Naive B cell (primary cell): Measurements from ENCODE around the gene BSG. TPM values are rescaled to one million over a fixed set of nuclear protein-coding genes. Genes with fewer than 3 reads are reported as not detected.

Experiments used
- ATAC-seq, 2 donors: fragments of 150-1000 bp; cut with Tn5 transposase; 2 replicates each; pipeline ENCODE4 v1.10.0; 2021; ENCODE audit warnings: low read depth in 2 of 2, mild to moderate bottlenecking in 2 of 2, moderate library complexity in 2 of 2
- DNase-seq: peaks from one replicate; pipeline ENCODE4 v3.0.0; 2022
- H3K27ac Mint-ChIP-seq, 6 donors: one replicate each; pipeline ENCODE4 v1.8.0; 2020 to 2022; ENCODE audit warnings: mild to moderate bottlenecking in 6 of 6, mixed read lengths in 6 of 6, moderate library complexity in 5 of 6, inconsistent platforms in 2 of 6
- H3K27me3 Mint-ChIP-seq, 3 donors: one replicate each; pipeline ENCODE4 v1.8.0; 2021 to 2022; ENCODE audit warnings: mixed read lengths in 3 of 3, mild to moderate bottlenecking in 1 of 3
- H3K36me3 Mint-ChIP-seq, 2 donors: one replicate each; pipeline ENCODE4 v1.8.0; 2020 to 2022; ENCODE audit warnings: mixed read lengths in 2 of 2, inconsistent platforms in 1 of 2, mild to moderate bottlenecking in 1 of 2
- H3K4me1 Mint-ChIP-seq, 3 donors: one replicate each; pipeline ENCODE4 v1.8.0; 2020 to 2022; ENCODE audit warnings: mixed read lengths in 3 of 3, inconsistent platforms in 1 of 3, mild to moderate bottlenecking in 1 of 3, moderate library complexity in 1 of 3
- H3K4me3 Mint-ChIP-seq, 8 donors: one replicate each; pipeline ENCODE4 v1.8.0; 2020 to 2022; ENCODE audit warnings: mild to moderate bottlenecking in 8 of 8, mixed read lengths in 8 of 8, moderate library complexity in 8 of 8, inconsistent platforms in 2 of 8
- H3K9me3 Mint-ChIP-seq, 7 donors: one replicate each; pipeline ENCODE4 v1.8.0; 2020 to 2022; ENCODE audit warnings: mixed read lengths in 7 of 7, mild to moderate bottlenecking in 5 of 7, inconsistent platforms in 2 of 7, moderate library complexity in 1 of 7
- polyA plus RNA-seq, 6 donors: library from polyadenylated mRNA; unstranded; fragments of 300-500 nt; fragmentation: Illumina TruSeq; gene quantifications; one replicate each; pipeline ENCODE4 v1.2.3, GENCODE V29; 2021; ENCODE audit warnings: low read depth in 6 of 6

Gene BSG
- polyA plus RNA-seq, 6 donors from 2014 or later, result 205 to 270 (median 235) TPM

DNA sequence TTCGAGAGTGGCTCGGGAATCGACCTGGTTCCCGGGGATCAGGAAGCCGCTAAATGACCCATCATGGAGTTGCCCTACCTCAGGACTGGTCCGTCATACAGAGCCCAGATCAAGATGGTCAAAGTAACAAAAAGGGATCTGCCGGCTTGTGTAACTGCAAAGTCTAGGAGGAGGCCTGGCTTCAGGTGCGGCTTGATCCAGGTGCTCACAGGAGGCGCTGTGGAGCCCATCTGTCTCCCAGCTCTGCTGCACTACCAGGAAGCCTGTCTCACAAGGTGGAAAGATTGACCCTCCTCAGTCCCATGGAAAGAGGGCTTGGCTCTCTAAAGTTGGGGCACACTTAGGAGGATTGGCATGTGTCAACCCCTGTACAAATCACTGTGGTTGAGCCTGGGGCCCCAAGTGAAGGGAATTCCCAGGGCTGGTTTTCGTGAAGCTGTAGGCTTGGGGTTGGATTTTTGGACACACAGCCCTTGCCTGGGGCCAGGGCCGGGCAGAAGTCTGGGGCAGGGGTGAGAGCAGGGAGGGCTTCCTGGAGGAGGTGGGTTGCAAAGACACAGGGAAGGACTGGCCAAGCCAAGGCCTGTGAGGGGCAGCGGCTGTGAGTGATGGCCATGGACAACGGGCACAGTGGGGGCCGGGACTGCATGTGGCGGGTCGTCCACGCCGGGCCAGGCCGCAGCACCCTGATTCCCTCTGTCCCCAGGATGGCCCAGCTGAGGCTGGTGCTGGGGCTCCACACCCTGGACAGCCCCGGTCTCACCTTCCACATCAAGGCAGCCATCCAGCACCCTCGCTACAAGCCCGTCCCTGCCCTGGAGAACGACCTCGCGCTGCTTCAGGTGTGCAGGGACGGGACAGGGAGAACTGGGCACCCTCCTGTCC lies 24.3 kb upstream of the BSG start:
- no peak for ATAC-seq
- Mint-ChIP-seq H3K9me3 (no peaks in the 10 kb centered on the region), H3K27ac (no peak overlapping the region), H3K27me3 (peaks cover 0 to 10% (median 0%) of the 10 kb centered on the region in 3 donors), H3K36me3 (no peaks in the 10 kb centered on the region), H3K4me3 (no peak overlapping the region), H3K4me1 (peaks cover 0 to 5% (median 2%) of the 10 kb centered on the region in 3 donors)
- DNase-seq, result no peak

DNA sequence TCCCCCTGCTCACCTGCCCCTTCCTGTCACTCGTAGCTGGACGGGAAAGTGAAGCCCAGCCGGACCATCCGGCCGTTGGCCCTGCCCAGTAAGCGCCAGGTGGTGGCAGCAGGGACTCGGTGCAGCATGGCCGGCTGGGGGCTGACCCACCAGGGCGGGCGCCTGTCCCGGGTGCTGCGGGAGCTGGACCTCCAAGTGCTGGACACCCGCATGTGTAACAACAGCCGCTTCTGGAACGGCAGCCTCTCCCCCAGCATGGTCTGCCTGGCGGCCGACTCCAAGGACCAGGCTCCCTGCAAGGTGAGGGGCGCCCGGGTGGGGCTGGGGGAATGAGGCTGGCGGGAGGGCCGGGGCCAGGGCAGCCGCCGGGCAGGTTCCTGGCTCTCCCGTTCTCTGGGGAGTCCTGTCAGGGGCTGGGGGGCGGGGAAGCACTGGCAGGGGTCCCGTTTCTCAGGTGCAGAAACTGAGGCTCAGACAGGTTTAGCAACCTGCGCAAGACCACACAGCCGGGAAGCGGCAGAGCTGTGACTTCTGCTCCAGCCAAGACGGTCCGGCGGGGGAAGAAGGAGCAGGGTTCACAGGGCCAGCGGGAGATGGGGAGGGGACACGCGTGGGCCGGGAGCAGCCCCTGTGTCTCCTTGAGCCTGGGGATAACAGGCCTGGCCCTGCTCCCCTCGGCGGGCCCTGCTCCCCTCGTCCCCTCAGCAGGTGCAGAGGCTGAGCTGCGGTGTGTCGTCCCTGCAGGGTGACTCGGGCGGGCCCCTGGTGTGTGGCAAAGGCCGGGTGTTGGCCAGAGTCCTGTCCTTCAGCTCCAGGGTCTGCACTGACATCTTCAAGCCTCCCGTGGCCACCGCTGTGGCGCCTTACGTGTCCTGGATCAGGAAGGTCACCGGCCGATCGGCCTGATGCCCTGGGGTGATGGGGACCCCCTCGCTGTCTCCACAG lies 23.2 kb upstream of the BSG start:
- DNase-seq (no peak), ATAC-seq (no peak)
- no peaks in the 10 kb centered on the region for H3K36me3 Mint-ChIP-seq
- peaks cover 0 to 10% (median 0%) of the 10 kb centered on the region in 3 donors for H3K27me3 Mint-ChIP-seq
- H3K4me3 Mint-ChIP-seq, result no peak overlapping the region
- peaks cover 0 to 5% (median 2%) of the 10 kb centered on the region in 3 donors for H3K4me1 Mint-ChIP-seq
- H3K9me3 Mint-ChIP-seq, result no peaks in the 10 kb centered on the region
- no peak overlapping the region for H3K27ac Mint-ChIP-seq

DNA sequence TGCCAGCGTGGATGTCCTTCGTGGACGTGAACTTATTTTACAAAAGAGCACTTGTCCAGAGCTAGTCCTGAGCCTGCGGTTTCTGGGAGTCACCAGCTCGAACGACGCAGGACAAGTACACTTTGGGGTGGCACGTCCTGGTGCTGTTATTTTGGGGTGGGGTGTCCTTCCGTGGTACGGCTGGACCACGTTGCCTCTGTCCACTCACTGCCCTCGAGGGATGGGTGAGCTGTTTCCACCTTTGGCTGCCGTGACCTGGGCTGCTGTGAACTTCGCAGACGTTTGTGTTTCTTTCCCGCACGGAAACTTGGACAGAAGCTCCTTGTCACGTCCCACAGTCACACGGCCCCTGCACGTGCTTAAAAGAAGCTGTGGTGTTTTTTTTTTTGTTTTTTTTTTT lies 17.6 kb upstream of the BSG start:
- DNase-seq, result no peak
- no peak overlapping the region for H3K4me3 Mint-ChIP-seq
- H3K36me3 Mint-ChIP-seq, result no peaks in the 10 kb centered on the region

DNA sequence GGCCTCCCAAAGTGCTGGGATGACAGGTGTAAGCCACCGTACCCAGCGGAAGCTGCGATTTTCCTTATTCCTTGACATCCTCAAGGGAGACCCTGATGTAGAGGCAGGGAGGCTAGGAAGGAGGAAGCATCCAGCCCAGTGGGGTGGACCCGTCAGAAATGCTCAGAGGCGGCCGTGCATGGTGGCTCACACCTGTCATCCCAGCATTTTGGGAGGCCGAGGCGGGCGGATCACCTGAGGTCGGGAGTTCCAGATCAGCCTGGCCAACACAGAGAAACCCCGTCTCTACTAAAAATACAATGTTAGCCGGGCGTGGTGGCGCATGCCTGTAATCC lies 17.0 kb upstream of the BSG start:
- Mint-ChIP-seq H3K27ac (no peak overlapping the region), H3K4me3 (no peak overlapping the region), H3K4me1 (no peaks in the 10 kb centered on the region), H3K27me3 (peaks cover 0 to 15% (median 0%) of the 10 kb centered on the region in 3 donors), H3K9me3 (no peaks in the 10 kb centered on the region), H3K36me3 (no peaks in the 10 kb centered on the region)
- DNase-seq (no peak), ATAC-seq (no peak)

More for the DNA sequence above, 17.6 kb upstream of the BSG start:
- H3K27ac Mint-ChIP-seq, result no peak overlapping the region
- no peaks in the 10 kb centered on the region for H3K4me1 Mint-ChIP-seq
- no peaks in the 10 kb centered on the region for H3K9me3 Mint-ChIP-seq
- H3K27me3 Mint-ChIP-seq, result peaks cover 0 to 14% (median 0%) of the 10 kb centered on the region in 3 donors
- no peak for ATAC-seq

DNA sequence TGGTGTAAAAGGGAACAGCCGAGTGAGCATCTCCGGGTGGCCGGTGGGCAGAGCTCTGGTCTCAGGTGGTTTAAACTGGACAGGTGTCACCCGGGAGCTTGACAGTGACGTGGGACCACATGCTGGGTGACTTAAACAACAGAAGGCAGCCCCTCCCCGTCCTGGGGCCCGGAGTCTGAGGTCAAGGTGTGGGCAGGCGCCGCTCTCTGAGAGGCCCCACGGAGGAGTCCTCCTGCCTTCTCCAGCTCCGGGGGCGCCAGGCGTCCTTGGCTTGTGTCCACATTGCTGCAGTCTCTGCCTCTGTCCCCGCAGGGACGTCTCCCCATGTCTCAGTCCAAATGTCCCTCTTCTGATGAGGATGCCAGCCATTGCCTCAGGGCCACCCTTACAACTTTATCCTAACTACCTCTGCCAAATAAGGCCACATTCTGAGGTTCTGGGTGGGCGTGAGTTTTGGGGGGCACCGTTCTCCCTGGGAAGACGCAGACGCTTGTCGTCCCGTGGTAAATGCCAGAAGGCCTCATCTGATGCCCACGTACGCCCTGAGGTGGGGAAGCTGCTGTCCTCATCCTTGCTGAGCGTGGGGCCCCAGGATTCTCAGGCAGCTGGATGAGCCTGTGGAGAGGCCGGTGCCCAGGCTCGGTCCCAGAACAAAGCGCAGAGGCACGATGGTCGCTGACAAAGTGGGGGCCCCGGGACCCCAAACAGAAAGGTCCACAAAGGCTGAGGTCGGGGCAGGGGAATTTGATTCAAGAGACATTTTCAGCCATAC lies 15.6 kb upstream of the BSG start:
- H3K4me1 Mint-ChIP-seq, result no peaks in the 10 kb centered on the region
- ATAC-seq (no peak), DNase-seq (no peak)
- H3K9me3 Mint-ChIP-seq, result no peaks in the 10 kb centered on the region
- H3K27me3 Mint-ChIP-seq, result peaks cover 0 to 15% (median 0%) of the 10 kb centered on the region in 3 donors
- H3K36me3 Mint-ChIP-seq, result no peaks in the 10 kb centered on the region
- H3K27ac Mint-ChIP-seq, result no peak overlapping the region
- H3K4me3 Mint-ChIP-seq, result no peak overlapping the region

DNA sequence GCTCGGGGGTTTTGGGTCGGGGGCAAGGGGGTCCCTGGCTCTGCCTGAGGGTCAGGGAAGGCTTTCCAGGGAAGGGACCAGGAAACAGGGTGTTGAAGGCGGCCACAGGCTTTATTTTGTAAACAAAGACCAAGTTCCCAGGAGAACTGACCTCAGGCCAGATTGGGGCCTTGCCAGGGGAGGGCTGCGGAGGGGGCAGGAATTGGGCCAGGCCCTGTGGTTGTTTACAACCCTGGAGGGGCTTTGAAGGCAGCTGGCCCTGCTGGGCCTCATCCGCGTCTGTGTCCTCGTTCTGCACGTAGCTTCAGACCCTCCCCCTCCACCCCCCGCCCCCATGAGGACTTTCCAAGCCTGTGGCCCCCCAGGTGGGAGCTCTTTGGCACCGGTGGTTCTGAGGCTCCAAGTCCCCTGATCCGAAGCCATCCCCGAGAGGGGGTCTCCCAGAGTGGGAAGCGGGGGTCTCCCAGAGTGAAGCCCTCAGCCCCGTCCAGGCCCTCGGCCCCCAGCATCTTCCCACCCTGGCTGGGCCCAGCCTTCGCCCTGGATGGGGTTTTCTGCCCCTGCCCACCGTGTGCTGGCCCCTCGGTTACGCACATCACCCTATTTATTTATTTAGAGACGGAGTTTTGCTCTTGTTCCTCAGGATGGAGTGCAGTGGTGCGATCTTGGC lies 13.5 kb upstream of the BSG start:
- H3K27ac Mint-ChIP-seq, result no peak overlapping the region
- H3K4me3 Mint-ChIP-seq, result no peak overlapping the region
- ATAC-seq, result no peak
- H3K4me1 Mint-ChIP-seq, result no peaks in the 10 kb centered on the region
- DNase-seq, result no peak
- no peaks in the 10 kb centered on the region for H3K36me3 Mint-ChIP-seq
- H3K27me3 Mint-ChIP-seq, result peaks cover 0 to 15% (median 0%) of the 10 kb centered on the region in 3 donors
- no peaks in the 10 kb centered on the region for H3K9me3 Mint-ChIP-seq

DNA sequence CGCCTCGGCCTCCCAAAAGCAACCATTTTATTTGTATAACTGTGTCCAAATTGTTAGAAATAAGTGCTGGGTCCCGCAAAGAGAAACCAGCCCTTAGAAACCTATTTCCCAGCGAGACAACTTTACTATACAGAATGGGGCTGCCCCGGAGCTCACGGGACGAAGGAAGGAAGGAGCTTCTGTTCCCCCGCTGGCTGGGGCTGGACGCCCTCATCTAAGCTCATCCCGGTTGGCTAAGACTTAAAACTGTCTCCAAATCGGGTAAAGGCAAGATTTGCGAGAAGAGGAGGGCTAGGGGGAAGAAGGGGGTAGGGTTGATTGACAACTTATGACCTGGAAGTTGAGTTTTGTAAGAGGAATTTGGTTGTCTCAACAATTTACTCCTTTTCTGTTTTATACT lies 12.3 kb upstream of the BSG start:
- H3K27me3 Mint-ChIP-seq, result peaks cover 0 to 15% (median 0%) of the 10 kb centered on the region in 3 donors
- H3K4me1 Mint-ChIP-seq, result no peaks in the 10 kb centered on the region
- DNase-seq (no peak), ATAC-seq (no peak)
- H3K4me3 Mint-ChIP-seq, result no peak overlapping the region
- no peaks in the 10 kb centered on the region for H3K36me3 Mint-ChIP-seq
- no peaks in the 10 kb centered on the region for H3K9me3 Mint-ChIP-seq
- no peak overlapping the region for H3K27ac Mint-ChIP-seq

DNA sequence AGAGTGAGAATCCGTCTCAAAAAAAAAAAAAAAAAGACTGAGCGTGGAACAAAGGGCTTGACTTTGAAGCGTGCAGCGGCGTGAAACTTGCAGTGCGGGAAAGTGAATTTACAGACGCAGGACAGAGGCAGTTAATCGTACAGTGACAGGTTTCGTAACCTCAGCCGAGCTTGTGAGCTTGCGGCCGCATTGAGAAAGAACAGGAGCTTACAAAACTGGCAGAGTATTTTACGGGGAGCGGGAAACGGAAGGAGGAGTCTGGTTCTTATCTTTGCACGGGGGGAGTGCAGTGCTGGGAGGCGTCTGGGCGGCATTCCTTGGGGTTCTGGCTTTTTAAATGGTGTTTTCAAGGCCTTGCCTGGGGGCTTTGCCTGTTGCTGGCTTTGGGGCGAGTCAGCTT lies 6.0 kb upstream of the BSG start:
- Mint-ChIP-seq H3K27me3 (no peaks in the 10 kb centered on the region), H3K27ac (peak overlapping the region in 1 of 6 donors; percentile 44), H3K4me1 (peaks cover 7 to 10% (median 8%) of the 10 kb centered on the region in 3 donors), H3K36me3 (no peaks in the 10 kb centered on the region), H3K4me3 (peak overlapping the region in 2 of 8 donors; percentile 0 to 19), H3K9me3 (no peaks in the 10 kb centered on the region)
- no peak for DNase-seq
- no peak for ATAC-seq

DNA sequence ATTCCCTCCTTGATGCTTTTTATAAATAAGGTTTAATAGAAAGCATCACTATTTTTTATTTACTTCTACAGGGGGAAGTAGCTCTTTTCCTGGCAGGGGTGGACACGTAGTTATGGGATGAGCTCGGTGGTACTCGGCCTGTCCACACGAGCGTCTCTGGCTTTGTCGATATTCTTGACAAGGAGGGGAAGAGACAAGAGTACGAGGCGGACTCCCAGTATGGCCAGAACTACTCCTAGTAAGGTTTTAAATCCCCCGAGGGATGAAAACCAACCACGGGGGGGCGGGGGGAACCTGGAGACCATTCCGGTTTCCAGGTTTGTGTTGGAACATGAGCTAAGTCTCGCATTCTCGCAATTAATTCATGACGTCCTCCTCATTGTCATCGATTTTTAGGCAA lies 5.6 kb upstream of the BSG start:
- Mint-ChIP-seq H3K4me1 (peaks cover 7 to 13% (median 10%) of the 10 kb centered on the region in 3 donors), H3K9me3 (no peaks in the 10 kb centered on the region), H3K27me3 (no peaks in the 10 kb centered on the region), H3K4me3 (peak overlapping the region in 1 of 8 donors; percentile 0), H3K27ac (peak overlapping the region in 1 of 6 donors; percentile 44), H3K36me3 (no peaks in the 10 kb centered on the region)
- DNase-seq, result no peak
- ATAC-seq, result no peak

DNA sequence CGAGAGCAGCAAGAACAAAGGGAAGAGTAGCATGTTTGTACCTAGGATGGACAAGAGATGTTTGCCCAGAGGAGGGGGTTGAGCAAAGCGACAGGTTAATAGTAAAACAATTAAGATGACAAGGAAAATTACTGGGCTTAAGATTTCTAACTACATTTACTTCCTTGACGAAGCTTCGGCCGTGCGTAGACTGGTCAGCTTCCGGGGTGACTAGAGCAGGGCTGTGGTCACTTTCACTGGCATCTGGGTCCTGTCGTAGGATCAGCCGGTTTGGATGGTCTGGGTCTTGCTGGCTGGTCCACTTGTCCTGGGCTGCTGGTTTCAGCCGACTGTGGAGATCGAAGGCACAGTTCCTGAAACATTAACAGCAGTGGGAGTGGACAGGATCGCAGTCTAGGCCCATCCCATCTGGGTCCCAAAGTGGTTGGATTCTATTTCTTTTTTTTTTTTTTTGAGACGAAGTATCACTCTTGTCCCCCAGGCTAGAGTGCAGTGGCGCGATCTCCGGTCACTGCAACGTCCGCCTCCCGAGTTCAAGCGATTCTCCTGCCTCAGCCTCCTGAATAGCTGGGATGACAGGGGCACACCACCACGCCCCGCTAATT lies 5.0 kb upstream of the BSG start:
- no peak for ATAC-seq
- Mint-ChIP-seq H3K9me3 (no peaks in the 10 kb centered on the region), H3K27ac (peak overlapping the region in 1 of 6 donors; percentile 10), H3K4me3 (peak overlapping the region in 2 of 8 donors; percentile 0 to 37), H3K27me3 (no peaks in the 10 kb centered on the region), H3K36me3 (no peaks in the 10 kb centered on the region), H3K4me1 (peaks cover 12 to 15% (median 13%) of the 10 kb centered on the region in 3 donors)
- DNase-seq, result no peak

DNA sequence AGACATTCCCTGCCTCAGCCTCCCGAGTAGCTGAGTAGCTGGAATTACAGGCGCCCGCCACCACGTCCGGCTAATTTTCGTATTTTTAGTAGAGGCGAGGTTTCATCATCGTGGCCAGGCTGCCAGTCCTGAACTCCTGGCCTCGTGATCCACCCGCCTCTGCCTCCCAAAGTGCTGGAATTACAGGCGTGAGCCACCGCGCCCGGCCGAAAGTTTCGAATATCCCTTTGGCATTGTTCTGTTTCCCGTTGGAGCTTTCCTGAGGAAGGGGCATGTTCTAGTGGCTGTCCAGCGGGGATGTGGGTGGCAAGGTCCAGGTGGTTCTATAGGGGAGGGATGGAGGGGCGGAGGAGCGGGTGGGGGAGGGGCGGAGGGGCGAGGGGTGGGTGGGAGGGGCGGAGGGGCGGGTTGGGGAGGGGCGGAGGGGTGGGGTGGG lies 2.1 kb upstream of the BSG start:
- H3K27me3 Mint-ChIP-seq, result no peaks in the 10 kb centered on the region
- H3K9me3 Mint-ChIP-seq, result no peaks in the 10 kb centered on the region
- ATAC-seq (no peak), DNase-seq (no peak)
- H3K4me1 Mint-ChIP-seq, result peaks cover 28 to 34% (median 32%) of the 10 kb centered on the region in 3 donors
- H3K36me3 Mint-ChIP-seq, result no peaks in the 10 kb centered on the region
- peak overlapping the region; percentile 58 to 95 (median 79) for H3K4me3 Mint-ChIP-seq
- peak overlapping the region in 3 of 6 donors; percentile 35 to 78 (median 54) for H3K27ac Mint-ChIP-seq

DNA sequence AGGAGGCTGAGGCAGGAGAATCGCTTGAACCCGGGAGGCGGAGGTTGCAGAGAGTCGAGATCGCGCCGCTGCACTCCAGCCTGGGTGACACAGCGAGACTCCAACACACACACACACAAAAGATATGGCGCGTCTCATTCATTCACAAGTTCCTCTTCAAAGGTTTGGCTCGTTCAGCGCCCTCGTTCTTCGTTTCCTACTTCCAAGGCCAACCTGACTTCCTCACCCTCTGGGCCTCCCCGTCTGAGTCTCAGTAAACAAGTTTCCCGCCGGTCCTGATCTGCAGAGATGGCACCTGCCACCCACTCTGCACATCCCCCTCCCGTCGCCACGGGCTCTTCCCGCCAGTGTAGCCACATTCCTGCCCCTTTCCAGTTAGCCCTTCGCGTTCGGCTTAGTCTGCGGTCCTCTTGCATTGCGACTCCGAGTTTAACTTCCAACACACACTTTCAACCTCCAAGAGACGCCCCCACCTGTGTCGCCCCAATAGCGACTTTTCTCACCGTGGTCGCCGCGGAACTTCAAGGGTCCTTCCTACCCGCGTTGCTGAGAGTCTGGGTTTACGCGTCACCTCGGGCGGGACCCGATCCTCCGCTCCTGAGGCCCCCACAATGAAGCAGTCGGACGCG lies 1.3 kb upstream of the BSG start:
- Mint-ChIP-seq H3K27ac (peak overlapping the region; percentile 76 to 99 (median 97)), H3K36me3 (no peaks in the 10 kb centered on the region), H3K4me1 (peaks cover 28 to 37% (median 34%) of the 10 kb centered on the region in 3 donors), H3K4me3 (peak overlapping the region; percentile 88 to 100 (median 98)), H3K9me3 (no peaks in the 10 kb centered on the region), H3K27me3 (no peaks in the 10 kb centered on the region)
- ATAC-seq (peak; percentile 14 to 15), DNase-seq (peak; percentile 61)
